NCI-H2029 treated with DMSO at 0.1 percent for 48 hours (cell line): ENCODE results near the gene FERMT2.

Source experiments
- DNase-seq: peaks from one replicate; lab custom pipeline; 2025; lab: John Stamatoyannopoulos, UW

The FERMT2 gene

GRCh38 chr14:52950898-52951680, at the start of gene FERMT2:
Gene FERMT2, minus strand, starts transcription at chr14:52951050. Its CDS starts 482 bp downstream, at chr14:52950568.
- peak; percentile 50 for DNase-seq

- DNase-seq: no peak
These were observed 47.6 kb upstream of the FERMT2 start for GRCh38 chr14:52998376-52999015.

- no peak for DNase-seq
These were observed 45.6 kb upstream of the FERMT2 start for GRCh38 chr14:52996493-52996892.

- DNase-seq: no peak
These were observed 45.1 kb upstream of the FERMT2 start for GRCh38 chr14:52995998-52996397.

- no peak for DNase-seq
These were observed 41.5 kb upstream of the FERMT2 start for GRCh38 chr14:52992236-52992870.

GRCh38 chr14:52988139-52988538, 37.3 kb upstream of the FERMT2 start:
- no peak for DNase-seq

- DNase-seq: no peak
These were observed 36.7 kb upstream of the FERMT2 start for GRCh38 chr14:52987514-52987913.

- DNase-seq: no peak
These were observed 36.2 kb upstream of the FERMT2 start for GRCh38 chr14:52987042-52987441.

GRCh38 chr14:52977798-52978197, 26.9 kb upstream of the FERMT2 start:
- DNase-seq: peak; percentile 23

- DNase-seq: no peak
These were observed 23.6 kb upstream of the FERMT2 start for GRCh38 chr14:52974406-52974805.

GRCh38 chr14:52961060-52961639, 10.3 kb upstream of the FERMT2 start:
- DNase-seq: peak; percentile 96

- peak; percentile 79 for DNase-seq
These were observed 9.8 kb upstream of the FERMT2 start for GRCh38 chr14:52960627-52961026.

GRCh38 chr14:52954346-52955214, 3.7 kb upstream of the FERMT2 start:
- DNase-seq: no peak

GRCh38 chr14:52951681-52952554, 1.1 kb upstream of the FERMT2 start:
- peak; percentile 58 for DNase-seq

- no peak for DNase-seq
These were observed 396 bp downstream of the FERMT2 start for GRCh38 chr14:52950410-52950897.

GRCh38 chr14:52949711-52950409, 990 bp downstream of the FERMT2 start:
- DNase-seq: no peak

- DNase-seq: no peak
These were observed 1.6 kb downstream of the FERMT2 start for GRCh38 chr14:52949249-52949648.

- no peak for DNase-seq
These were observed 2.0 kb downstream of the FERMT2 start for GRCh38 chr14:52948836-52949235.

- DNase-seq: no peak
These were observed 2.8 kb downstream of the FERMT2 start for GRCh38 chr14:52948039-52948438.

GRCh38 chr14:52944254-52944653, 6.6 kb downstream of the FERMT2 start:
- DNase-seq: no peak
